GM12878 (cell line): ENCODE results near the gene ZNF280A.

Experiments
- BACH1 ChIP-seq: fragments of 450-650 bp; IDR thresholded peaks from 2 replicates; pipeline ENCODE4 v1.6.1; 2017; ENCODE audit warnings: mild to moderate bottlenecking, borderline replicate concordance
- BCL3 ChIP-seq: IDR thresholded peaks from 2 replicates; pipeline ENCODE4 v1.6.1; 2011; ENCODE audit warnings: borderline replicate concordance, low read depth, mild to moderate bottlenecking, moderate library complexity, low read length; ENCODE audit not compliant: insufficient read depth, poor library complexity, severe bottlenecking
- CTCF ChIP-seq, 3 experiments: IDR thresholded peaks in 2 of 3; conservative IDR thresholded peaks in 1 of 3; 2 replicates each; pipeline ENCODE4 v1.5.1; 2011; ENCODE audit warnings: low read depth in 3 of 3, low read length in 3 of 3, mild to moderate bottlenecking in 3 of 3, control low read depth in 2 of 3, moderate library complexity in 2 of 3, inconsistent platforms in 1 of 3, mixed read lengths in 1 of 3; ENCODE audit not compliant: control insufficient read depth in 2 of 3, insufficient read depth in 1 of 3; ENCODE audit errors: extremely low read depth in 1 of 3
- EP300 ChIP-seq, 2 experiments: fragments of 150-350 bp in 1 of 2; IDR thresholded peaks; 2 replicates each; pipeline ENCODE4 v1.6.1; 2011 to 2012; ENCODE audit warnings: low read depth in 2 of 2, low read length in 2 of 2, borderline replicate concordance in 1 of 2, improper control_type of control experiment in 1 of 2, inconsistent platforms in 1 of 2; ENCODE audit not compliant: control insufficient read depth in 1 of 2
- EZH2 ChIP-seq: IDR thresholded peaks from 2 replicates; pipeline ENCODE4 v1.6.1; 2012; ENCODE audit warnings: low read depth, mild to moderate bottlenecking, control low read depth, inconsistent platforms, low read length, borderline replicate concordance; ENCODE audit not compliant: control insufficient read depth
- FOXK2 ChIP-seq: fragments of 450-650 bp; IDR thresholded peaks from 2 replicates; pipeline ENCODE4 v1.6.1; 2017; ENCODE audit warnings: mild to moderate bottlenecking, moderate library complexity
- MXI1 ChIP-seq: fragments of 150-350 bp; IDR thresholded peaks from 2 replicates; pipeline ENCODE4 v1.6.1; 2011; ENCODE audit warnings: low read depth, mild to moderate bottlenecking, inconsistent platforms, low read length, improper control_type of control experiment
- POLR2AphosphoS5 ChIP-seq: IDR thresholded peaks from 2 replicates; pipeline ENCODE4 v1.6.1; 2011; ENCODE audit warnings: mild to moderate bottlenecking, low read length, inconsistent platforms
- TAF1 ChIP-seq: IDR thresholded peaks from 2 replicates; pipeline ENCODE4 v1.6.1; 2011; ENCODE audit warnings: mild to moderate bottlenecking, low read depth, low read length, borderline replicate concordance

GRCh38 chr22:22520667-22521602 lies 865 bp upstream of the ZNF280A start:
- TF ChIP-seq EZH2, result no peak
- no peak for TF ChIP-seq FOXK2
- TF ChIP-seq EP300 (IDR thresholded peaks at IDR 0.05; ENCODE audit: borderline replicate concordance in 1 of 2, control insufficient read depth in 1 of 2, low read depth in 2 of 2, low read length in 2 of 2), result no peak
- no peak for TF ChIP-seq BCL3
- no peak for TF ChIP-seq TAF1
- no peak for TF ChIP-seq MXI1
- no peak for TF ChIP-seq POLR2AphosphoS5
- no peak for TF ChIP-seq BACH1
- no peak for TF ChIP-seq CTCF (IDR thresholded peaks at IDR 0.05 in 2 of 3, conservative IDR thresholded peaks at IDR 0.05 in 1 of 3; ENCODE audit: control insufficient read depth in 2 of 3, extremely low read depth in 1 of 3, insufficient read depth in 1 of 3, low read depth in 3 of 3, low read length in 3 of 3)
